IPS-NIHi7 (cell line): ENCODE data around the gene RALA.
"Not testable (repeated sequence)": the region's sequence is repeated elsewhere in the genome, so short reads cannot be mapped to it uniquely, and the experiment has no call there.

Experiments used
- DNase-seq: peaks from one replicate; pipeline ENCODE4 v3.0.0; 2012; ENCODE audit warnings: mixed read lengths; ENCODE audit errors: extremely low spot score

RALA gene

GRCh38 chr7:39645482-39646407 lies 22.4 kb downstream of the RALA start:
- no peak for DNase-seq

- DNase-seq = no peak
Measured at GRCh38 chr7:39647816-39648215, 24.4 kb downstream of the RALA start.

- DNase-seq = no peak
Measured at GRCh38 chr7:39650676-39651075, 27.3 kb downstream of the RALA start.

- DNase-seq = no peak
Measured at GRCh38 chr7:39651265-39651664, 27.9 kb downstream of the RALA start.

- no peak for DNase-seq
Measured at GRCh38 chr7:39656415-39656814, 33.0 kb downstream of the RALA start.

GRCh38 chr7:39659356-39660013 lies 36.1 kb downstream of the RALA start:
- DNase-seq = no peak

- no peak for DNase-seq
Measured at GRCh38 chr7:39661960-39662359, 38.6 kb downstream of the RALA start.

GRCh38 chr7:39663263-39663662 lies 39.9 kb downstream of the RALA start:
- no peak for DNase-seq

- no peak for DNase-seq
Measured at GRCh38 chr7:39664057-39664456, 40.7 kb downstream of the RALA start.

- DNase-seq = no peak
Measured at GRCh38 chr7:39664585-39664984, 41.2 kb downstream of the RALA start.

GRCh38 chr7:39666562-39666961 lies 43.2 kb downstream of the RALA start:
- no peak for DNase-seq

- no peak for DNase-seq
Measured at GRCh38 chr7:39667341-39667923, 44.1 kb downstream of the RALA start.

- not testable (repeated sequence) for DNase-seq
Measured at GRCh38 chr7:39668280-39668679, 44.9 kb downstream of the RALA start.

GRCh38 chr7:39670052-39670451 lies 46.7 kb downstream of the RALA start:
- DNase-seq = no peak

GRCh38 chr7:39670934-39671333 lies 47.6 kb downstream of the RALA start:
- no peak for DNase-seq

- no peak for DNase-seq
Measured at GRCh38 chr7:39672176-39672575, 48.8 kb downstream of the RALA start.

- no peak for DNase-seq
Measured at GRCh38 chr7:39673868-39674267, 50.5 kb downstream of the RALA start.

GRCh38 chr7:39674406-39674805 lies 51.0 kb downstream of the RALA start:
- no peak for DNase-seq

- DNase-seq = no peak
Measured at GRCh38 chr7:39676346-39676745, 53.0 kb downstream of the RALA start.

- no peak for DNase-seq
Measured at GRCh38 chr7:39678930-39679709, 55.7 kb downstream of the RALA start.

GRCh38 chr7:39679874-39680273 lies 56.5 kb downstream of the RALA start:
- DNase-seq = not testable (repeated sequence)

- no peak for DNase-seq
Measured at GRCh38 chr7:39681887-39682441, 58.6 kb downstream of the RALA start.
